Fibroblast of skin of right biceps (primary cell): ENCODE data around the gene CRYGA.
A peak's percentile ranks its signal among the peaks of the same experiment; 100 is the strongest.

ENCODE experiments used
- DNase-seq: peaks from one replicate; pipeline ENCODE4 v3.0.0-alpha.2; 2013

CRYGA gene, protein sequence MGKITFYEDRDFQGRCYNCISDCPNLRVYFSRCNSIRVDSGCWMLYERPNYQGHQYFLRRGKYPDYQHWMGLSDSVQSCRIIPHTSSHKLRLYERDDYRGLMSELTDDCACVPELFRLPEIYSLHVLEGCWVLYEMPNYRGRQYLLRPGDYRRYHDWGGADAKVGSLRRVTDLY

DNA sequence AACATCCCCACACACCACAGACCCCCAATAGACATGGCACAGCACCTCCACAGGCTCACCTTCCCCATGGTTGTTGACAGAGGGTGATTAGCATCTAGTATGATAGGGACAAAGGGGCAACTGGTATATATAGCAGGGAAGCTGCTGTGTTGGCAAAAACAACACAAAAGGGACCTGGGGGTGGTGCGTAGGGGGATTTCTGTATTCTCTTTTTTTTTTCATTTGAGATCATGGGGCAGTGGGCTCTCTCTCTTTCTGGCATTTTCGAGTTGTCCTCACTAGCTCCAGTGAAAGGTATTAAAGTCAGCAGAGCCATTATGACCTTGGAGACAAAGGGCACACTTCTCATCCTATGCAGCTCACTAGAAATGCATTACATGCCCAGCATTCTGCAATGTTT lies at the start of gene CRYGA:
Gene CRYGA (minus strand): TSS at position 101 of the 400 bp plus-strand sequence. CDS start 33 bp downstream, at position 68.
- no peak for DNase-seq

DNA sequence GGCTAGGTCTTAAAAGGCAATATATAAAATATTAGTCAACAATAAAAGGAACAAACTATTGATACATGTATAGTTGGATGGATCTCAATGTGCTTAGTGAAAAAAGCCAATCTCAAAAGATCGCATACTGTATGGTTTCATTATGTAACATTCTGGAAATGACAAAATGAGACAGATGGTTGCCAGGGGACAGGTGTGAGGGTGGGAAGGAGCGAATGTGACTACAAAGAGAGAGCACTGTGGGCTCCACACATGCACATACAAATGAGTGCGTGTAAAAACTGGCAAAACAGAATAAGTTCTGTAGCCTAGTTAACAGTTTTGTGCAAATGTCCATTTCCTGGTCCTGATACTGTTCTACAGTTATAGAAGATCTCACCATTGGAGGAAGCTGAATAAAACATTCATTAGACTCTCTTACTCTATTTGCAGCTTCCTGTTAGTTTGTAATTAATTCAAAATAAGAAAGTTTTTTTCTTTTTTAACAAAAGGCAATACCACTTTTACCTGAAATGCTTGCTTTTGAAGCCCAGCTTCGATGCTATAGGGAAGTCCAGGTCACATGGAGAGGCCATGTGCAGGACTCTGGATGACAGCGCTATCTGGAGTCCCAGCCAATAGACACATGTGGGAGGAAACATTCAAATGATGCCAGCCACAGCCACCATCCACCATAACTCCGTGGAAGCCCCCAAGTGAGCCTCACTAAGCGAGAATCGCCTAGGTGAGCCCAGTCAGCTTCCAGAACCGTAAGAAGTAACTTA lies 47.5 kb upstream of the CRYGA start:
- DNase-seq: no peak

DNA sequence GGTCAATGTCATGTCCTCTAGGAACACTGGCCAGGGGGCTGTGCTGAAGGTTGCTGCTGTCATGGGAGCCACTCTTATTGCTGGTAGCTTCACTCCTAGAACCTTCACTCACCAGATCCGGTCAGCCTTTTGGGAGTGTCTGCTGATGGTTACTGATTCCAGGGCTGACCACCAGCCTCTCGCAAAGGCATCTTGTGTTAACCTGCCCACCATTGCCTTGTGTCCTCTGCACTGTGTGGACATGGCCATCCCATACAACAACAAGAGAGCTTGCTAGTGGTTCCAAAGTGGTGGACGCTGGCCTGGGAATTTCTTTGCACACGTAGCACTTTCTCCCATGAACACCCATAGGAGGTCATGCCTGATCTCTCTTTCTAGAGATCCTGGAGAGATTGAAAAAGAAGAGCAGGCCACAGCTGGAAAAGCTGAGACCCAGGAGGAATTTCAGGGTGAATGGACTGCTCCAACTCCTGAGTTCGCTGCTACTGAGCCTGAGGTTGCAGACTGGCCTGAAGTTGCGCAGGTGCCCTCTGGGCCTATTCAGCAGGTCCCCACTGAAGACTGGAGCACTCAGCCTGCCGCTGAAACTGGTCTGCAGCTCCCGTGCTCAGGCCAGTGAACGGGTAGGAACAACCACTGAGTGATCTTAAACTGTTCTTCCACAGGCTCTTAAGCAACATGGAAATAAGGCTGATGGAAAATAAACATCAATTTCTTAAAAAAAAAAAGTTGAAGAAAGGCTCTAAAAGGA lies 45.1 kb upstream of the CRYGA start:
- DNase-seq: no peak

DNA sequence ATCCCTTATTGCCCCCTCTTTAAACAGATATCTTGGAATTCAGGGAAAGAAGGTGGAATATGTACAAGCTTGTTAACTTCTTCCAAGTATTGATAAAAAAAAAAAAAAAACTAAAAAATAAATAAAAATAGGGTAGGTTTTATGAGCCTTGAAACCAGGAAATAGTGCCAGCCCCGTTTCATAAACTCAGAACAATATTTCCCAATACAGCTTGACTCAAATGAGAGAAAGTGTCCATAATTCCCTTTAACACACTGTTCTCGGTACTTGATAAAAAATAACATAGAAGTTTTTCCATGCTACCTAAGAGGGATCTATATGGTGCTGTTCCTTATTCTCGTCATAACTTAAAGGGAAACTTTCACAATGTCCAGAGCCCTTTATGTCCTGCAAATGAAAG lies 44.4 kb upstream of the CRYGA start:
- DNase-seq: no peak

DNA sequence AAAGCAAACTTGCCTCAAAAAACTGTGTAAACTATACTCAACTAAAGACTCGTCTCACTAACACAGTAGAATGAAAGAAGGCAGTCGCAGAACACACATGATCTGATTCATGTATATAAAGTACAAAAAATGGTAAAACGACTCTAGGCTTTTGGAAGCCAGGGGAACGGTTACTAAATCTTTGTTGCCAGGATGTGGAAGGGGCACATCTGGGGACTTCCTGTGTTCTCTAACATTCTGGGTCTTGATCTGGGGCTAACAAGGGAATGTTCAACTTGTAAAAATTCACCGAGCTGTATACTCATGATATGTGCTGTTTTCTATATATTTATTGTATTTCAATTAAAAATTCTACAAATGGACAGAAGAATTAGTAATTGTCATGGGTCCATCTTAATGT lies 40.8 kb upstream of the CRYGA start:
- DNase-seq: no peak

DNA sequence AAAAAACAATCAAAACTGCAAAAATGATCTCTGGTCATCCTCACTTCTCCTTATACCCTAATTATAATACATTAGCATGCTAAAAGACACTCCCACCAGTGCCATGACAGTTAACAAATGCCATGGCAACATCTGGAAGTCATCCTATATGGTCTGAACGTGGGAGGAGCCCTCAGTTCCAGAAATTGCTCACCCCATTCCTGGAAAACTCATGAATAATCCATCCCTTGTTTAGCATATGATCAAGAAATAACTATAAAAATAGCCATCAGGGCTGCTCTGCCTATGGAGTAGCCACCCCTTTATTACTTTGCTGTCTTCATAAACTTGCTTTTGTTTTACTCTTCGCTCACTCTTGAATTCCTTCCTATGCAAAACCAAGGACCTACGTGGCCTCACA lies 32.1 kb upstream of the CRYGA start:
- peak; percentile 15 for DNase-seq

DNA sequence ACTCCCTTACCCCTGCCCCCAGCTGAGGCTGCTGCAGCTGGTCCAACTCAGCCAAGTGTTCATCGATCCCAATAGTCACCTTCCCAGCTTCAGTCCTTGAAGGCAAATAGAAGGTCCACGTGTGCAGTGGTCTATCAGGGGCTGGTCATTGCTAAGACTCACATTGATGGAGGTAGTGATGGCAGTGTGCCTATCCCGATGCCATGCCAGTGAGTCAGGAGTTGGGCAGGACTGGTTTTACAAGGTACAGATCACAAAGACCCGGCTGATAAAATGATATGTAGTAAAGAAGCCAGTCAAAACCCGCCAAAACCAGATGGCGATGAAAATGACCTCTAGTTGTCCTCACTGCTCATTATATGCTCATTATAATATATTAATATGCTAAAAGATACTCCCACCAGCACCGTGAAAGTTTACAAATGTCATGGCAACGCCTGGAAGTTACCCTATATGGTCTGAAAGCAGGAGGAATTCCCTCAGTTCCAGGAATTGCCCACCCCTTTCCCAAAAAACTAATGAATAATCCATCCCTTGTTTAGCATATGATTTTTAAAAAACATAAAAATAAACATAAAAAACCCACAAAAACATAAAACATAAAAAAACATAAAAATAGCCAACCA lies 29.3 kb upstream of the CRYGA start:
- no peak for DNase-seq

GRCh38 chr2:208189810-208190503 lies 26.6 kb upstream of the CRYGA start, which contains the start of gene C2orf80:
Gene C2orf80 (minus strand): TSS chr2:208190030. CDS start chr2:208186986, 3,044 bp downstream.
- DNase-seq: no peak

- no peak for DNase-seq
These were observed 25.9 kb upstream of the CRYGA start for GRCh38 chr2:208189069-208189809.

GRCh38 chr2:208186893-208187292 lies 23.5 kb upstream of the CRYGA start:
- DNase-seq: no peak

- no peak for DNase-seq
These were observed 23.1 kb upstream of the CRYGA start for GRCh38 chr2:208186465-208186864.

- no peak for DNase-seq
These were observed 20.8 kb upstream of the CRYGA start for GRCh38 chr2:208183972-208184705.

DNA sequence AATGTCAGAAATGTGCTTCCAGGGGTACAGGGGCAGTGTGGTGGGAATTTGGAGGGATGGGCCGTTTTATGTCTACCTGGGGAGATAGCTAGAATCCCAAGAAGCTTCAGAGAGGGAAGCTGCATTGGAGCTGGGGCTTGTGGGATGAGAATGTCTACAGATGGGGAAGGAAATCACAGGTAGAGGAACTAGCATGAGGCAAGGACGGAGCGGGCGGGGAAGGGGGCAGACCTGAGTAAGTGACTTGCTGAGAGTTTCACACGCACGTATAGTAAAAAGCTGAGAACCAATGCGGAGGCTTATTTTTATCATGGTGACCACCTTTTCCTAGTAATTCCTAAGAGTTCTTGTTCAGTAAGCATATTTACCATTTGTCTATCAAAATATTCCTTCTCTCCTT lies 20.1 kb upstream of the CRYGA start:
- no peak for DNase-seq

DNA sequence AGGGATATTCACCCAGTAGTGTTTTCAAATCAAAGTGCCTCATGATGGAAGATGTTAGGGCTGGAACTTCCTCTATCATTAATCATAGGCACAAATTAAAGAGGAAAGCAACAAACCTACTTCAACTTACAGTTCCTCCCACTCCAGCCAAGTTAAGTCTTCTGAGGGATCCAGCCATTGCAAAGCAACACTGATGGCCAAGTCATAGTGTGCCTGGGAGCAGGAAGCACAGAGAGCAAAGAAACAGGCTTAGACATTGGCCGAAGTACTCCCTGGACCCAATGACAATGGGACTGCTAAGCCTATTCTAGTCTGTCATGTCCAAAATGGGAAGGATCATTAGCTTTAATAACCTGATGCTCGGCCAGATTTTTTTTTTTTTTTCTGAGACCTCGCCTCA lies 19.4 kb upstream of the CRYGA start:
- DNase-seq: no peak

GRCh38 chr2:208179028-208179609 lies 15.7 kb upstream of the CRYGA start:
- no peak for DNase-seq

DNA sequence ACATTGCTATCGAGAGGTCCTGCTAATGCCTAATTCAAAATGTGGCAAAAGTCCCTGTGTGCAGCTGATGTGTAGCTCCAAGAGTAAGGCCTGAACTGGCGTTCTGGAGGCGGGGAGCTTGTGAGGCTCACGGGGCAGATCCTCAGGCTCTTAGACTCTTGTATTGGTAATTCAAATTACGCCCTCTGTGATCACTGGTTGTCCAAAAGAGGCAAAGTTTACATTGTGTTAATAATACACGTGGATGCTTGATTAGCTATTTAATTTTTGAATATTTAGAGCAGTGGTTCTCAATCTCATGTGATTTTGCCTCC lies 12.4 kb upstream of the CRYGA start:
- DNase-seq: no peak

DNA sequence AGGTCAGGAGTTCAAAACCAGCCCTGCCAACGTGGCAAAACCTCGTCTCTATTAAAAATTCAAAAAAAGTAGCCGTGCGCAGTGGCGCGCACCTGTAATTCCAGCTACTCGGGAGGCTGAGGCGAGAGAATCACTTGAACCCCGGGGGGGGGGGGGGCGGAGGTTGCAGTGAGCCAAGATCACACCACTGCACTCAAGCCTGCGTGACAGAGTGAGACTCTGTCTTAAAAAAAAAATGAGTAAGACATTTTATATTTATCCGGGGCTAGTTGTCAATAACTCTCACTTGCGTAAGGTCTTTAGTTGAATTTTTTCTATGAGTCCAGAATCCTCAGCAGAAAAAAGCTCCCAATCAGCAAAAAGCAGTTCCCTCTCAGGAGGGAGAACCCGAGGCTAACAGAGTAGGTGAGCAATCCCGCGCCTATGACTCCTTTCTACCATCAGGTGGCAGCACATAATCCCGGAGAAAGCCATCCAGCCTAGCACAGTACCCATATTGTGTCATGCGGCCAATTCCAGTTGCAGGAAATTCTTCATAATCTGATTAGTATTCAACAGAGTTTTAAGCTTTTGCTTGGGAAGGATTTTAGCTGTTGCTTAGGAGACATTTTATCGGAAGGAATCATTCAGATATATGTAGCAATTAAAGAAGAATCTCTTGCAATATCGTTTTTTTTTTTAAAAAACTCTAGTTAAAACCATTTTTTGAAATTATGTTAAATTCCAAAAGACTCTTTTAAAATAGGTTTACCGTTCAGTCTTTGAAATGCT lies 11.9 kb upstream of the CRYGA start:
- DNase-seq: peak; percentile 75

DNA sequence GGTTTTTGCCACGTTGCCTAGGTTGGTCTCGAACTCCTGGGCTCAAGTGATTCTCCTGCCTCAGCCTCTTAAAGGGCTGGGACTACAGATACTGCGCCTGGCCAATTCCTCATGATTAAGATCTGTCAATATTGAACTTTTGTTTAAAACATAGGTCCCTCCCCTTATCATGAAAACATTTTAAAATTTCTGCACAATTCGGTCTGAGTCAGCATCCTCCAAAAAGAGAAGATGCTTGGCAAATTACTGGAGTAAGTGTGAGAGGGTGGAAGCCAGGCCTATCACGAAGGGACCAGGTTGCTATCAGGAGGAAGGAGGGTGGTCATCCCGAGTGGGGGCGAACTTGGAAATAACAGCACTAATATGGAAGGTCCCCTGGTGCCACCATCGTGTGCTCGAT lies 10.8 kb upstream of the CRYGA start:
- DNase-seq: no peak

DNA sequence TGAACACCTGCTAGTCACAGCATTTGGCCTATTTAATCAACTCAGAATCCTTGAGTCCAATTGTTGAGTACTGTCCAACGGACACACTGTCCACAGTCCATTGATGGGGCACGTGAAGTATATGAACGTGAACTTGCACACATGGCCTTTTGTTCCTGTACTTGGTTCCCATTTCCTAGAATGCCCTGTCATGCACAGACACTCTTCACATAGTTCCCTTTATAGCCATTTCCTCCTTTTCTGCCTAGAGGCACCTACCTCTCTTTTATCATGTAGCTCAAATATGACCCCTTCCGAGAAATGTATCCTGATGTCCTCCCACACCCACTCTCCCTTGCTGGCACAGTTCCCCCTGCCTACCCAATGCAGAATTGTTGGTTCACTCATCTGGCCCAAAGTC lies 8.7 kb upstream of the CRYGA start:
- no peak for DNase-seq
